Dermis microvascular lymphatic vessel endothelial cell (primary cell): ENCODE measurements around the gene HES5. TPM values are rescaled to one million over a fixed set of nuclear protein-coding genes. Genes with fewer than 3 reads are reported as not detected.
"Not testable (repeated sequence)": the region's sequence is repeated elsewhere in the genome, so short reads cannot be mapped to it uniquely, and the experiment has no call there.

Experiments used
- DNase-seq, 2 donors: peaks; one replicate each; pipeline versions ENCODE4 v3.0.0 to v3.0.0-alpha.2; 2010; ENCODE audit warnings: low read depth in 2 of 2
- total RNA-seq: library from RNA; depleted of rRNA; stranded (reverse); fragments of >200 nt; gene quantifications from 2 replicates; pipeline ENCODE4 v1.2.1, GENCODE V29; 2014

The HES5 gene
- total RNA-seq, 1 donor from 2014 or later: 0.13 TPM

- DNase-seq: no peak
These were observed 31.4 kb upstream of the HES5 start for GRCh38 chr1:2561446-2561845.

GRCh38 chr1:2560299-2561073 is 30.4 kb upstream of the HES5 start:
- no peak for DNase-seq

GRCh38 chr1:2559509-2560298 is 29.6 kb upstream of the HES5 start:
- DNase-seq: no peak

- no peak for DNase-seq
These were observed 28.8 kb upstream of the HES5 start for GRCh38 chr1:2558861-2559260.

- no peak for DNase-seq
These were observed 28.4 kb upstream of the HES5 start for GRCh38 chr1:2558420-2558819.

- peak in 1 of 2 donors; percentile 35 for DNase-seq
These were observed 27.7 kb upstream of the HES5 start for GRCh38 chr1:2557482-2558400.

- peak in 1 of 2 donors; percentile 10 for DNase-seq
These were observed 26.8 kb upstream of the HES5 start for GRCh38 chr1:2556678-2557481.

- DNase-seq: peak; percentile 54 to 55
These were observed 26.2 kb upstream of the HES5 start, which contains the start of gene TNFRSF14 for GRCh38 chr1:2556277-2556677. Gene TNFRSF14 (plus strand): TSS chr1:2556371. CDS start chr1:2556665, 294 bp downstream.

- DNase-seq: peak; percentile 73 to 89
These were observed 25.7 kb upstream of the HES5 start for GRCh38 chr1:2555634-2556276.

- DNase-seq: peak in 1 of 2 donors; percentile 46
These were observed 24.7 kb upstream of the HES5 start for GRCh38 chr1:2554621-2555387.

GRCh38 chr1:2553871-2554620 is 24.0 kb upstream of the HES5 start:
- DNase-seq: no peak

GRCh38 chr1:2553076-2553475 is 23.0 kb upstream of the HES5 start:
- not testable (repeated sequence) for DNase-seq

GRCh38 chr1:2552189-2552588 is 22.1 kb upstream of the HES5 start:
- no peak for DNase-seq

- DNase-seq: not testable (repeated sequence)
These were observed 21.5 kb upstream of the HES5 start for GRCh38 chr1:2551544-2551943.

GRCh38 chr1:2550309-2550861 is 20.3 kb upstream of the HES5 start:
- DNase-seq: not testable (repeated sequence)

GRCh38 chr1:2549367-2550029 is 19.4 kb upstream of the HES5 start:
- not testable (repeated sequence) for DNase-seq

GRCh38 chr1:2548068-2548589 is 18.1 kb upstream of the HES5 start:
- DNase-seq: peak; percentile 67 to 73
